ENCODE measurements around the gene XAGE3.

- TF ChIP-seq CTCF (IDR thresholded peaks at IDR 0.05): no peak
- TF ChIP-seq POLR2A (IDR thresholded peaks at IDR 0.05): no peak
Measured at GRCh38 chrX:52824608-52825007, 43.3 kb downstream of the XAGE3 start.

Measured in uterus (tissue), 2 donors.